ENCODE measurements around the gene ITGB4. TPM values are rescaled to one million over a fixed set of nuclear protein-coding genes. Genes with fewer than 3 reads are reported as not detected.

Gene ITGB4
- total RNA-seq, 6 experiments from 2014 or later: 0.28 to 1.0 (median 0.76) TPM; not detected in 1

- TF ChIP-seq, protein P1, sequence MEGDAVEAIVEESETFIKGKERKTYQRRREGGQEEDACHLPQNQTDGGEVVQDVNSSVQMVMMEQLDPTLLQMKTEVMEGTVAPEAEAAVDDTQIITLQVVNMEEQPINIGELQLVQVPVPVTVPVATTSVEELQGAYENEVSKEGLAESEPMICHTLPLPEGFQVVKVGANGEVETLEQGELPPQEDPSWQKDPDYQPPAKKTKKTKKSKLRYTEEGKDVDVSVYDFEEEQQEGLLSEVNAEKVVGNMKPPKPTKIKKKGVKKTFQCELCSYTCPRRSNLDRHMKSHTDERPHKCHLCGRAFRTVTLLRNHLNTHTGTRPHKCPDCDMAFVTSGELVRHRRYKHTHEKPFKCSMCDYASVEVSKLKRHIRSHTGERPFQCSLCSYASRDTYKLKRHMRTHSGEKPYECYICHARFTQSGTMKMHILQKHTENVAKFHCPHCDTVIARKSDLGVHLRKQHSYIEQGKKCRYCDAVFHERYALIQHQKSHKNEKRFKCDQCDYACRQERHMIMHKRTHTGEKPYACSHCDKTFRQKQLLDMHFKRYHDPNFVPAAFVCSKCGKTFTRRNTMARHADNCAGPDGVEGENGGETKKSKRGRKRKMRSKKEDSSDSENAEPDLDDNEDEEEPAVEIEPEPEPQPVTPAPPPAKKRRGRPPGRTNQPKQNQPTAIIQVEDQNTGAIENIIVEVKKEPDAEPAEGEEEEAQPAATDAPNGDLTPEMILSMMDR (IDR thresholded peaks at IDR 0.05): peak; percentile 30; the same call in 1 of the 2 replicates
- no peaks in the 10 kb centered on the region for H3K9me3 Mint-ChIP-seq
- no peak for DNase-seq
- H3K4me1 Mint-ChIP-seq (ENCODE audit: low read depth): peaks cover 23% of the 10 kb centered on the region
- H3K27ac Mint-ChIP-seq: no peak overlapping the region
- H3K36me3 Mint-ChIP-seq (ENCODE audit: low read depth): peaks cover 51% of the 10 kb centered on the region
- H3K27me3 Mint-ChIP-seq (ENCODE audit: insufficient read depth): peaks cover 6% of the 10 kb centered on the region
- no peak overlapping the region for H3K4me3 Mint-ChIP-seq
These were observed 15.1 kb upstream of the ITGB4 start for GRCh38 chr17:75706042-75706728.

DNA sequence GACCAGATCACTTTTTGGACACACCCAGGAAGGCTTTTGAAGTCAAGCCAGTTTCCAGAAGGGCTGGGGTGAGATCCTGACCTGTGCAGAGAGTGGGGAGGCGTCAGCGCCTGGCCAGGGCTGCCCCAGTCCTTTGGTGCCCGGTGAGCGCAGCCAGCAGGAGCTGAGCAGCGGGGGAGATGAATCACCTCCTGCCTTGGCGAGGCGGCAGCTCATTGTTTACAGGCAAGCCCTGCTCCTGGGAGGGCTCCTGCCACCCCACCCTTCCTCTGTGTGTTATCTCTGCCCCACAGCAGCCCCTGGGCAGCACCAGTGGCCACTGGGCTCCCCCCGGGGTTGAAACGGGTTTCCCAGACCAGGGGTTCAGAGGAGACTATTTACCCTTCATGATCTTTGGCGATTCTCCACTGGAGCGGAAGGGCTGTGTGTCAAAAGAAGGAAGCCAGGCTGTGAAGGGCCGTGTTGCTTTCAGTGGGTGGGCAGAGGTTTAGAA lies 14.1 kb upstream of the ITGB4 start:
- no peak overlapping the region; the same call in 1 of the 2 replicates for H3K4me3 Mint-ChIP-seq

DNA sequence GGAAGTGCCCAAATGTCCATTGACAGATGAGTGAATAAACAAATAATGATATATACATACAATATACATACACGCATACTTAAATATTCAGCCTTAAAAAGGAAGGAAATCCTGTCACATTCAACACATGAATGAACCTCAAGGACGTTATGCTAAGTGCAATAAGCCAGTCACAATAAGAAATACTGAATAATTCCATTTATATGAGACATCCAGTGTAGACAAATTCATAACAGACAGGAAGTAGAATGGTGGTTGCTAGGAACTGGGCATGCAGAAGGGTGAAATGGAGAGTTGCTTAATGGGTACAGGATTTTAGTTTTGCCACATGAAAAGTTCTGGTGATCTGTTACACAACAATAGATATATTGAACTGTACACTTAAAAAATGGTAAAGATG lies 8.8 kb upstream of the ITGB4 start:
- Mint-ChIP-seq H3K27ac (no peak overlapping the region), H3K9me3 (no peaks in the 10 kb centered on the region), H3K36me3 (ENCODE audit: low read depth) (peaks cover 12% of the 10 kb centered on the region)

More for the DNA sequence above, 14.1 kb upstream of the ITGB4 start:
- Mint-ChIP-seq H3K27me3 (ENCODE audit: insufficient read depth) (peaks cover 6% of the 10 kb centered on the region), H3K4me1 (ENCODE audit: low read depth) (peaks cover 16% of the 10 kb centered on the region), H3K36me3 (ENCODE audit: low read depth) (peaks cover 43% of the 10 kb centered on the region), H3K9me3 (no peaks in the 10 kb centered on the region), H3K27ac (peak overlapping the region; percentile 50)
- peak; percentile 36 for DNase-seq
- TF ChIP-seq, protein P1 (IDR thresholded peaks at IDR 0.05): no peak

DNA sequence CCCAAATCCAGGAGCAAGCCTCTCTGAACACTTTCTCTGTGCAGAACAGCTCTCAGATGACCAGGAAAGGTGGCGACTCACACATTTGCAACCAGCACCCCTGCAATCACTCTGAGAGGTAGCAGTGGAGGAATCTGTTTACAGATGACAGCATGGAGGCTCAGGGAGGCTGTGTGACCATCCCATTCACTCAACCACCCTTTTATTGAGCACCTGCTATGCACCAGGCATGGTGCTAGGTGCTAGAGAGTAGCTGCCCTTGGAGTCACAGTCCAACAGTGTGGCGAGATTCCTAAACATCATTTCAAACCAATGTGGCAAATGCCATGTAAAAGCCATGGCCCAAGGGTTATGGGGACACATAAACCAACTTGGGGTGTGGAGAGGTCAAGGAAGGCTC lies 1.5 kb upstream of the ITGB4 start:
- Mint-ChIP-seq H3K27ac (no peak overlapping the region), H3K9me3 (no peaks in the 10 kb centered on the region), H3K27me3 (ENCODE audit: insufficient read depth) (peaks cover 22% of the 10 kb centered on the region), H3K36me3 (ENCODE audit: low read depth) (no peaks in the 10 kb centered on the region), H3K4me1 (ENCODE audit: low read depth) (no peaks in the 10 kb centered on the region), H3K4me3 (no peak overlapping the region)
- TF ChIP-seq, protein P1 (IDR thresholded peaks at IDR 0.05): no peak
- DNase-seq: no peak

More for the DNA sequence above, 8.8 kb upstream of the ITGB4 start:
- no peak overlapping the region for H3K4me3 Mint-ChIP-seq
- peaks cover 10% of the 10 kb centered on the region for H3K27me3 Mint-ChIP-seq (ENCODE audit: insufficient read depth)
- no peak for DNase-seq
- TF ChIP-seq, protein P1 (IDR thresholded peaks at IDR 0.05): no peak
- peaks cover 7% of the 10 kb centered on the region for H3K4me1 Mint-ChIP-seq (ENCODE audit: low read depth)

DNA sequence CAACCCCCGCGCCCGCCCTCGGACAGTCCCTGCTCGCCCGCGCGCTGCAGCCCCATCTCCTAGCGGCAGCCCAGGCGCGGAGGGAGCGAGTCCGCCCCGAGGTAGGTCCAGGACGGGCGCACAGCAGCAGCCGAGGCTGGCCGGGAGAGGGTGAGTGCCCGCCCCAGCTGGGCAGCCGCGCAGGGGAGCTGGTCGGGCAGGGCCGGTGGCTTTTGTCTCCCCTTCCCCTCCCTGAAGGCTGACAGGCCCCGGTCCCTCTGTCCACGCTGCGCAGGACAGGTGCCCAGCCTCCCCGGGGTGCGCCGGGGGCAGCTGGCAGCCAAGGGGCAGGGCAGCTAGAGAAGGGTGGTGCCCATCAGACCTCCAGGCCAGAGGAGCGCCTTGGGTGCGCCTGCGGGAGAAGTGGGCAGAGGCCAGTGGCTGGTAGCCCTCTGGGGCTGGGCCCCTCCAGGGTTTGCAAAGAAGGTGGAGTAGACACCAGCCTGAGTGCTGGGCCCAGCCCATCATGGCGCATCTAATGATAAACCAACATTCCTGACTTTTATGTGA lies 278 bp downstream of the ITGB4 start:
- Mint-ChIP-seq H3K9me3 (no peaks in the 10 kb centered on the region), H3K4me3 (no peak overlapping the region), H3K4me1 (ENCODE audit: low read depth) (no peaks in the 10 kb centered on the region), H3K36me3 (ENCODE audit: low read depth) (no peaks in the 10 kb centered on the region), H3K27me3 (ENCODE audit: insufficient read depth) (peaks cover 18% of the 10 kb centered on the region), H3K27ac (no peak overlapping the region)
- no peak for DNase-seq
- TF ChIP-seq, protein P1 (IDR thresholded peaks at IDR 0.05): no peak

Data from HFFc6 (cell line).